Measurements from ENCODE around the gene RPUSD2. TPM values are rescaled to one million over a fixed set of nuclear protein-coding genes. Genes with fewer than 3 reads are reported as not detected.

The RPUSD2 gene
- total RNA-seq, 3 donors from 2014 or later (not counting 1 experiment from before 2014, with no cell fraction given): 13.7 to 15.2 (median 14.2) TPM

GRCh38 chr15:40563426-40563825 lies 5.7 kb upstream of the RPUSD2 start:
- H3K9me3 ChIP-seq (ENCODE audit: control insufficient read depth, insufficient read depth, low read length): no peaks in the 10 kb centered on the region
- ATAC-seq (no peak), DNase-seq (no peak)
- Mint-ChIP-seq H3K27me3 (ENCODE audit: low read depth in 2 of 2) (no peaks in the 10 kb centered on the region), H3K27ac (peak overlapping the region; percentile 94 to 95), H3K9me3 (no peaks in the 10 kb centered on the region), H3K36me3 (no peaks in the 10 kb centered on the region), H3K4me3 (peak overlapping the region; percentile 62), H3K4me1 (peaks cover 36 to 47% of the 10 kb centered on the region in 2 donors)
- peaks cover 17% of the 10 kb centered on the region for H3K4me1 ChIP-seq (ENCODE audit: control insufficient read depth, insufficient read depth, low read length)
- H3K27ac ChIP-seq (ENCODE audit: low read length): no peak overlapping the region
- no peaks in the 10 kb centered on the region for H3K27me3 ChIP-seq (ENCODE audit: control insufficient read depth, insufficient read depth, low read length)
- no peaks in the 10 kb centered on the region for H3K36me3 ChIP-seq (ENCODE audit: control insufficient read depth, insufficient read depth, low read length)
- TF ChIP-seq, protein P1, sequence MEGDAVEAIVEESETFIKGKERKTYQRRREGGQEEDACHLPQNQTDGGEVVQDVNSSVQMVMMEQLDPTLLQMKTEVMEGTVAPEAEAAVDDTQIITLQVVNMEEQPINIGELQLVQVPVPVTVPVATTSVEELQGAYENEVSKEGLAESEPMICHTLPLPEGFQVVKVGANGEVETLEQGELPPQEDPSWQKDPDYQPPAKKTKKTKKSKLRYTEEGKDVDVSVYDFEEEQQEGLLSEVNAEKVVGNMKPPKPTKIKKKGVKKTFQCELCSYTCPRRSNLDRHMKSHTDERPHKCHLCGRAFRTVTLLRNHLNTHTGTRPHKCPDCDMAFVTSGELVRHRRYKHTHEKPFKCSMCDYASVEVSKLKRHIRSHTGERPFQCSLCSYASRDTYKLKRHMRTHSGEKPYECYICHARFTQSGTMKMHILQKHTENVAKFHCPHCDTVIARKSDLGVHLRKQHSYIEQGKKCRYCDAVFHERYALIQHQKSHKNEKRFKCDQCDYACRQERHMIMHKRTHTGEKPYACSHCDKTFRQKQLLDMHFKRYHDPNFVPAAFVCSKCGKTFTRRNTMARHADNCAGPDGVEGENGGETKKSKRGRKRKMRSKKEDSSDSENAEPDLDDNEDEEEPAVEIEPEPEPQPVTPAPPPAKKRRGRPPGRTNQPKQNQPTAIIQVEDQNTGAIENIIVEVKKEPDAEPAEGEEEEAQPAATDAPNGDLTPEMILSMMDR (IDR thresholded peaks at IDR 0.05): no peak
- no peak overlapping the region for H3K4me3 ChIP-seq (ENCODE audit: low read length)
- intact Hi-C loops (cut with micrococcal nuclease): loop anchor here (10.0 kb wide), 2 partner anchors 331 to 721 kb away; partner anchors contain the start of gene VPS18

DNA sequence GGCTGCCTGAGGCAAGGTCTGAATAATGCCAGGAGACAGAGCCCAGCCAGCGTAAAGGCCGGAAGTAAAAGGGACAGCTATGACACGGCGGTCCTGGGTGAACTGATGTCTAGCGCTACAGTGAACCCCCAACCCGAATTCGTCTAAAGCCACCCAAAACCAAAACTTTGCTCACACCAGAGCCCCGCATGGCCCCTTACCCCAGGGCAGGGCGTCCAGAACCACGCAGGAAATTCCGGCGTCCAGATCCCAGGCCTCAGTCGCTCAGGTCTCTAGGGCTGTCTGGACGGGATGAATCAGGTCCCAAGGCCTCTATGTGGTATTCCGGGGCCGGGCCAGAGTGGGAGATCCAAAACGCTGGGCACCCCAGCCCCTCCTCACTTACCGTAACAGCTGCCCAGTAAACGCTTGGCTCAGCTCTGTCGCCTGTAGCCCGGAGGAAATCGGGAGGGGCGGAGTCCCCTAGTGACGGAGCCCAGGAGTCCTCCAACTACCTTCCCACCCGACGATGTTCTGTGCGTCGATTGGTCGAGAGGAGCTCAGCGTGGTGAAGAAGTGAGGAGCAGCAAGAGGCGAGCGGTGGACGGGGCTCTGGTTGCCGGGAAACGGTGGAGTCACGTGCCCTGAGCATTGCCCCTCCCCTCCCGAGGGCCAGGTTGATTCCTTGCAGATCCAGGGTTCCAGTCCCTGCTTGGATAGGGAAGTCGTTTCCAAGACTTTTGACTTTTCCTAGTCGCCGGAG lies 4.3 kb upstream of the RPUSD2 start, which contains the start of gene CCDC32:
Gene CCDC32 (minus strand): TSS at position 452 of the 742 bp plus-strand sequence. CDS start 2,027 bp downstream, outside the sequence.
- intact Hi-C loops (cut with micrococcal nuclease): loop anchor here (5.0 to 10.0 kb wide), 3 partner anchors 330 to 1208 kb away; partner anchors contain the start of genes MAPKBP1 and VPS18
- under 1% methylated on average over 40 of the region's 40 CpGs for WGBS (ENCODE audit: insufficient coverage)
- Histone ChIP-seq H3K4me1 (ENCODE audit: control insufficient read depth, insufficient read depth, low read length) (peaks cover 19% of the 10 kb centered on the region), H3K9me3 (ENCODE audit: control insufficient read depth, insufficient read depth, low read length) (no peaks in the 10 kb centered on the region), H3K27me3 (ENCODE audit: control insufficient read depth, insufficient read depth, low read length) (no peaks in the 10 kb centered on the region), H3K4me3 (ENCODE audit: low read length) (peak within 1 kb of the TSS; percentile 92), H3K36me3 (ENCODE audit: control insufficient read depth, insufficient read depth, low read length) (no peaks in the 10 kb centered on the region), H3K27ac (ENCODE audit: low read length) (peak within 1 kb of the TSS; percentile 92)
- Mint-ChIP-seq H3K36me3 (no peaks in the 10 kb centered on the region), H3K4me1 (peaks cover 34 to 43% of the 10 kb centered on the region in 2 donors), H3K4me3 (peak within 1 kb of the TSS; percentile 95), H3K27ac (peak within 1 kb of the TSS; percentile 94 to 95), H3K27me3 (ENCODE audit: low read depth in 2 of 2) (no peaks in the 10 kb centered on the region), H3K9me3 (no peaks in the 10 kb centered on the region)
- TF ChIP-seq, protein P1 (IDR thresholded peaks at IDR 0.05): no peak
- DNase-seq: peak; percentile 87 to 98
- peak; percentile 88 to 97 (median 92) for ATAC-seq

- H3K27ac ChIP-seq (ENCODE audit: low read length): peak overlapping the region; percentile 92
- Mint-ChIP-seq H3K27ac (peak overlapping the region; percentile 94 to 95), H3K4me1 (peaks cover 36 to 45% of the 10 kb centered on the region in 2 donors), H3K4me3 (peak overlapping the region; percentile 95), H3K27me3 (ENCODE audit: low read depth in 2 of 2) (no peaks in the 10 kb centered on the region), H3K9me3 (no peaks in the 10 kb centered on the region), H3K36me3 (no peaks in the 10 kb centered on the region)
- no peaks in the 10 kb centered on the region for H3K27me3 ChIP-seq (ENCODE audit: control insufficient read depth, insufficient read depth, low read length)
- H3K4me3 ChIP-seq (ENCODE audit: low read length): peak overlapping the region; percentile 92
- ATAC-seq (no peak), DNase-seq (no peak)
- intact Hi-C loops (cut with micrococcal nuclease): loop anchor here (5.0 to 10.0 kb wide), 3 partner anchors 329 to 1207 kb away; partner anchors contain the start of genes MAPKBP1 and VPS18
- WGBS (ENCODE audit: insufficient coverage): 55% methylated on average over 18 of the region's 20 CpGs
- TF ChIP-seq, protein P1 (IDR thresholded peaks at IDR 0.05): no peak
- peaks cover 24% of the 10 kb centered on the region for H3K4me1 ChIP-seq (ENCODE audit: control insufficient read depth, insufficient read depth, low read length)
- no peaks in the 10 kb centered on the region for H3K9me3 ChIP-seq (ENCODE audit: control insufficient read depth, insufficient read depth, low read length)
- H3K36me3 ChIP-seq (ENCODE audit: control insufficient read depth, insufficient read depth, low read length): no peaks in the 10 kb centered on the region
Measured at GRCh38 chr15:40565333-40566238, 3.5 kb upstream of the RPUSD2 start.

Measured in natural killer cell (primary cell).